Dermis blood vessel endothelial cell (primary cell): Measurements from ENCODE around the gene ZNF276. TPM values are rescaled to one million over a fixed set of nuclear protein-coding genes. Genes with fewer than 3 reads are reported as not detected.
"Not testable (repeated sequence)": the region's sequence is repeated elsewhere in the genome, so short reads cannot be mapped to it uniquely, and the experiment has no call there.

Source experiments
- DNase-seq: peaks from one replicate; pipeline ENCODE4 v3.0.0; 2010
- total RNA-seq: library from RNA; depleted of rRNA; stranded (reverse); fragments of >200 nt; gene quantifications from 2 replicates; pipeline ENCODE4 v1.2.3, GENCODE V29; 2014

ZNF276 gene
- total RNA-seq, 1 donor from 2014 or later: 44.2 TPM

GRCh38 chr16:89737341-89738071, 16.2 kb downstream of the ZNF276 start:
- no peak for DNase-seq

GRCh38 chr16:89738072-89738377, 16.7 kb downstream of the ZNF276 start:
- no peak for DNase-seq

- DNase-seq: no peak
Measured at GRCh38 chr16:89738538-89739317, 17.4 kb downstream of the ZNF276 start.

- no peak for DNase-seq
Measured at GRCh38 chr16:89739383-89739782, 18.0 kb downstream of the ZNF276 start.

- no peak for DNase-seq
Measured at GRCh38 chr16:89741342-89742014, 20.1 kb downstream of the ZNF276 start.

- DNase-seq: no peak
Measured at GRCh38 chr16:89742948-89743347, 21.6 kb downstream of the ZNF276 start.

GRCh38 chr16:89744813-89745212, 23.5 kb downstream of the ZNF276 start:
- no peak for DNase-seq

- DNase-seq: no peak
Measured at GRCh38 chr16:89746043-89746442, 24.7 kb downstream of the ZNF276 start.

- DNase-seq: no peak
Measured at GRCh38 chr16:89748076-89748475, 26.7 kb downstream of the ZNF276 start.

GRCh38 chr16:89748921-89749320, 27.6 kb downstream of the ZNF276 start:
- DNase-seq: no peak

- no peak for DNase-seq
Measured at GRCh38 chr16:89749637-89750036, 28.3 kb downstream of the ZNF276 start.

GRCh38 chr16:89759746-89760340, 38.5 kb downstream of the ZNF276 start:
- DNase-seq: no peak

- no peak for DNase-seq
Measured at GRCh38 chr16:89761304-89761922, 40.1 kb downstream of the ZNF276 start.

- no peak for DNase-seq
Measured at GRCh38 chr16:89764711-89765201, 43.4 kb downstream of the ZNF276 start.

- DNase-seq: no peak
Measured at GRCh38 chr16:89765292-89765830, 44.0 kb downstream of the ZNF276 start.

- DNase-seq: no peak
Measured at GRCh38 chr16:89770367-89770766, 49.0 kb downstream of the ZNF276 start.

- DNase-seq: no peak
Measured at GRCh38 chr16:89775223-89775622, 53.9 kb downstream of the ZNF276 start.

- DNase-seq: not testable (repeated sequence)
Measured at GRCh38 chr16:89778211-89778610, 56.9 kb downstream of the ZNF276 start.

GRCh38 chr16:89779231-89779908, 58.0 kb downstream of the ZNF276 start:
- DNase-seq: no peak

GRCh38 chr16:89779909-89780305, 58.6 kb downstream of the ZNF276 start:
- no peak for DNase-seq

GRCh38 chr16:89782489-89782888, 61.2 kb downstream of the ZNF276 start:
- no peak for DNase-seq

GRCh38 chr16:89783952-89784351, 62.6 kb downstream of the ZNF276 start:
- not testable (repeated sequence) for DNase-seq
